ENCODE results near the gene IFNA7. TPM values are rescaled to one million over a fixed set of nuclear protein-coding genes. Genes with fewer than 3 reads are reported as not detected.
"Not testable (repeated sequence)": the region's sequence is repeated elsewhere in the genome, so short reads cannot be mapped to it uniquely, and the experiment has no call there.

IFNA7 gene
- not detected for total RNA-seq
- polyA plus RNA-seq, result not detected
- not detected for total RNA-seq

DNA sequence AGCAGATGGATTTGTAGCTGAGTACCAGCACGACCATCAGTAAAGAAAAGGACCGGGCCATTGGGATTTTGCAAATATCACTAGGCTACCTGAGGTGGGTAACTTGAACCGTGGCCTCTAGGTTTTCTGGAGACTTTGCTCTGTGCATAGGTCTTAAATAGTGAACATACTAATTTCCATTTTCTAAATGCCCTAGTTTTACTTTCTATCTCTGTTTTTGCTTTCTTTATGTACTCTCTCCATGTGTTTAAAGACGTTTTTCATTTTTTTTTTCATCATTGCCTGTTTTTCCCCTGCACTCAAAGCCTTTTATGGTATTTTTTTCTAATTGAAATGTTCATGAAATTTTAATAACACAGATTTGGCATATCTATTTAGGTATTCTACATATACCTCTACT, at the start of gene IFNA7:
Gene IFNA7, minus strand, starts transcription at position 101 of the 400 bp plus-strand sequence. Its CDS starts 40 bp downstream, at position 61.
- H3K27me3 Mint-ChIP-seq, result peaks cover 12 to 37% (median 18%) of the 10 kb centered on the region in 5 donors
- ATAC-seq; H3K4me3 Mint-ChIP-seq; H3K9me3 Mint-ChIP-seq; H3K27ac ChIP-seq (ENCODE audit: low read depth, low read length); POLR2A ChIA-PET; H3K27ac Mint-ChIP-seq; intact Hi-C loops (cut with micrococcal nuclease); H3K4me1 Mint-ChIP-seq; CTCF ChIA-PET; H3K9me3 ChIP-seq (ENCODE audit: control insufficient read depth in 2 of 3, low read length in 3 of 3); H3K36me3 Mint-ChIP-seq; H3K4me1 ChIP-seq (ENCODE audit: control insufficient read depth in 2 of 2, insufficient read depth in 2 of 2, low read length in 2 of 2); H3K4me3 ChIP-seq (ENCODE audit: low read length); H3K36me3 ChIP-seq (ENCODE audit: control insufficient read depth in 2 of 3, insufficient read depth in 3 of 3, low read length in 3 of 3); H3K27me3 ChIP-seq (ENCODE audit: control insufficient read depth in 2 of 2, insufficient read depth in 2 of 2, low read length in 2 of 2); DNase-seq: not testable (repeated sequence)

DNA sequence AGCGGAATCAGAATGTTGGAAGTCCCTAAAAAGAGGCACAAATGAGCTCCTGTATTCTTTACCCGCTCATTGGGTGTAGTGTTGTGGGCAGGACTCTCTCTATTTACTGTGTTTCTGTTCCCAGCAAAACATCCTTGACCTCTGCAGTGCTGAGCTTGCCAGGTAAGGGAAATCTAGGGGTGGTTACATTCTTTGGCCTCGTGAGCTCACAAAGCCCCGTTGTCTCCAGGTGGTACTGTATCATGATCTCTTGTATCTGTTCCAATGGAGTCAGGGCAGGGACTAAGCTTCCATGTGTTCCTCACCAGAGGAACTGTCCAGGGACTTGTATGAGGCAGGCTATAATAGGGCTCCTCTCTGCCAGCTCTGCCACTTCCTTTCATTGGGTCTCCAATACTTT, 49.6 kb upstream of the IFNA7 start:
- Histone ChIP-seq H3K36me3 (ENCODE audit: control insufficient read depth in 2 of 3, insufficient read depth in 3 of 3, low read length in 3 of 3) (no peaks in the 10 kb centered on the region), H3K9me3 (ENCODE audit: control insufficient read depth in 2 of 3, low read length in 3 of 3) (no peaks in the 10 kb centered on the region), H3K27ac (ENCODE audit: low read depth, low read length) (no peak overlapping the region), H3K4me3 (ENCODE audit: low read length) (no peak overlapping the region), H3K27me3 (ENCODE audit: control insufficient read depth in 2 of 2, insufficient read depth in 2 of 2, low read length in 2 of 2) (no peaks in the 10 kb centered on the region), H3K4me1 (ENCODE audit: control insufficient read depth in 2 of 2, insufficient read depth in 2 of 2, low read length in 2 of 2) (peaks cover 0 to 3% of the 10 kb centered on the region in 2 donors)
- peaks cover 0 to under 1% (median 0%) of the 10 kb centered on the region in 11 donors for H3K9me3 Mint-ChIP-seq
- H3K36me3 Mint-ChIP-seq, result no peaks in the 10 kb centered on the region
- no peak overlapping the region for H3K4me3 Mint-ChIP-seq
- peaks cover 3 to 50% (median 16%) of the 10 kb centered on the region in 5 donors for H3K27me3 Mint-ChIP-seq
- H3K27ac Mint-ChIP-seq, result no peak overlapping the region
- DNase-seq (no peak), ATAC-seq (no peak)
- intact Hi-C loops (cut with micrococcal nuclease), result loop anchor here in 1 of 2 donors (5.0 kb wide), 2 partner anchors 66 to 536 kb away; no protein-coding TSS in a partner anchor
- peaks cover 4 to 14% (median 6%) of the 10 kb centered on the region in 7 donors for H3K4me1 Mint-ChIP-seq
- POLR2A ChIA-PET, result interaction anchor here (0.6 kb wide), 1 partner anchor 954 kb away, joined by 3 read pairs; no protein-coding TSS in a partner anchor
- CTCF ChIA-PET, result interaction anchor here (1.1 to 2.3 kb wide), 2 partner anchors 16 to 32 kb away, joined by 4 to 10 read pairs; no protein-coding TSS in a partner anchor

- H3K4me1 Mint-ChIP-seq, result peaks cover 4 to 14% (median 6%) of the 10 kb centered on the region in 7 donors
- CTCF ChIA-PET, result interaction anchor here (2.3 kb wide), 1 partner anchor 16 kb away, joined by 10 read pairs; no protein-coding TSS in a partner anchor
- no peak for ATAC-seq
Observed at GRCh38 chr9:21251190-21251589, 49.2 kb upstream of the IFNA7 start.

DNA sequence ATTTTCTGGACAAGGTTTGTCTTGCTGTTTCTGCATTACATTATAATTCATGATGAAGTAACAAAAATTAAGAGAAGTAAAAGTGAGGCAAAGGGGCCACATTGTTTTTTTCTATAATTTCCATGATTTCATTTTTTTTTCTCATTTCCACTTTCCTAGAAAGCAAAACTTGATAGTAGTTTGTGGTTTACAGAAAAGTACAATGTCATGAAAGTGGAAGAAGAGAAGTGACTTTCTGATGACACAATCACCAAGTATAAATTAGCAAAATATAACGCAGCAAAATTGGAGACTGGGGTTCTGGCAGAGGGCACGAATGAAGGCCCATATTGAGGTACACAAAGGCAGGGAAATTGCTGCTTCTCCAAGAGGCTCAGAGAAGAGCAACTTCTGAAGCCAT, 42.8 kb upstream of the IFNA7 start:
- no peak for DNase-seq
- Histone ChIP-seq H3K4me1 (ENCODE audit: control insufficient read depth in 2 of 2, insufficient read depth in 2 of 2, low read length in 2 of 2) (no peaks in the 10 kb centered on the region), H3K27ac (ENCODE audit: low read depth, low read length) (no peak overlapping the region), H3K27me3 (ENCODE audit: control insufficient read depth in 2 of 2, insufficient read depth in 2 of 2, low read length in 2 of 2) (no peaks in the 10 kb centered on the region), H3K4me3 (ENCODE audit: low read length) (no peak overlapping the region), H3K9me3 (ENCODE audit: control insufficient read depth in 2 of 3, low read length in 3 of 3) (no peaks in the 10 kb centered on the region), H3K36me3 (ENCODE audit: control insufficient read depth in 2 of 3, insufficient read depth in 3 of 3, low read length in 3 of 3) (no peaks in the 10 kb centered on the region)
- peaks cover 0 to 5% (median 0%) of the 10 kb centered on the region in 7 donors for H3K4me1 Mint-ChIP-seq
- CTCF ChIA-PET, result no interaction called here
- no peak overlapping the region for H3K27ac Mint-ChIP-seq
- peaks cover 0 to 2% (median 0%) of the 10 kb centered on the region in 11 donors for H3K9me3 Mint-ChIP-seq
- POLR2A ChIA-PET, result no interaction called here
- H3K4me3 Mint-ChIP-seq, result no peak overlapping the region
- no peak for ATAC-seq
- H3K36me3 Mint-ChIP-seq, result no peaks in the 10 kb centered on the region
- H3K27me3 Mint-ChIP-seq, result peaks cover 14 to 37% (median 23%) of the 10 kb centered on the region in 5 donors
- intact Hi-C loops (cut with micrococcal nuclease), result no loop called here

More at GRCh38 chr9:21251190-21251589, 49.2 kb upstream of the IFNA7 start:
- peaks cover 0 to 3% of the 10 kb centered on the region in 2 donors for H3K4me1 ChIP-seq (ENCODE audit: control insufficient read depth in 2 of 2, insufficient read depth in 2 of 2, low read length in 2 of 2)
- H3K27me3 ChIP-seq (ENCODE audit: control insufficient read depth in 2 of 2, insufficient read depth in 2 of 2, low read length in 2 of 2), result no peaks in the 10 kb centered on the region
- no peak overlapping the region for H3K27ac ChIP-seq (ENCODE audit: low read depth, low read length)
- H3K36me3 ChIP-seq (ENCODE audit: control insufficient read depth in 2 of 3, insufficient read depth in 3 of 3, low read length in 3 of 3), result no peaks in the 10 kb centered on the region
- no peak overlapping the region for H3K4me3 Mint-ChIP-seq
- H3K36me3 Mint-ChIP-seq, result no peaks in the 10 kb centered on the region
- peaks cover 3 to 46% (median 16%) of the 10 kb centered on the region in 5 donors for H3K27me3 Mint-ChIP-seq
- POLR2A ChIA-PET, result no interaction called here
- DNase-seq, result no peak
- H3K4me3 ChIP-seq (ENCODE audit: low read length), result no peak overlapping the region
- H3K9me3 ChIP-seq (ENCODE audit: control insufficient read depth in 2 of 3, low read length in 3 of 3), result no peaks in the 10 kb centered on the region
- H3K27ac Mint-ChIP-seq, result no peak overlapping the region
- peaks cover 0 to 2% (median 0%) of the 10 kb centered on the region in 11 donors for H3K9me3 Mint-ChIP-seq
- intact Hi-C loops (cut with micrococcal nuclease), result loop anchor here in 1 of 2 donors (5.0 kb wide), 2 partner anchors 66 to 536 kb away; no protein-coding TSS in a partner anchor

DNA sequence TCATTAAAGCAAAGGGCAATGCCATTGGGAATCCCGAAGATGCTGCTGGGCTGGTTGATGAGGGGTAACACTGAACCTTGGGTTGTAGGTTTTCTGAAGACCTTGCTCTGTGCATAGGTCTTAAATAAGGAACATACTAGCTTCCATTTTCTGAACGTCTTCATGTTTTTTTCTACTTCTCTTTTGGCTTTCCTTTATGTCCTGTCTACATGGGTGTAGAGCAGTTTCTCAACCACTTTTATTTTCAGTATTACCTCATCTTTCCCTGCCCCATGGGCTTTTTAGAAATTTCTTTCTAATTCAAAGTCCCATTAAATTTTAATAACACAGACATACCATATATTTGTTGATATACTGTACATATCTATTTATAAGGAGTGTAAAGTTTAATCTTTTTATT, 37.9 kb upstream of the IFNA7 start, which contains the start of gene IFNA14:
Gene IFNA14, minus strand, starts transcription at position 95 of the 400 bp plus-strand sequence. Its CDS starts 70 bp downstream, at position 25.
- Mint-ChIP-seq H3K27me3 (peaks cover 14 to 53% (median 15%) of the 10 kb centered on the region in 5 donors), H3K4me1 (peaks cover 6 to 19% (median 12%) of the 10 kb centered on the region in 7 donors), H3K9me3 (no peaks in the 10 kb centered on the region), H3K27ac (no peak within 1 kb of the TSS), H3K36me3 (no peaks in the 10 kb centered on the region), H3K4me3 (no peak within 1 kb of the TSS)
- H3K9me3 ChIP-seq (ENCODE audit: control insufficient read depth in 2 of 3, low read length in 3 of 3), result no peaks in the 10 kb centered on the region
- H3K27me3 ChIP-seq (ENCODE audit: control insufficient read depth in 2 of 2, insufficient read depth in 2 of 2, low read length in 2 of 2), result peaks cover 0 to 2% of the 10 kb centered on the region in 2 donors
- ATAC-seq, result no peak
- H3K4me1 ChIP-seq (ENCODE audit: control insufficient read depth in 2 of 2, insufficient read depth in 2 of 2, low read length in 2 of 2), result peaks cover 0 to 5% of the 10 kb centered on the region in 2 donors
- DNase-seq, result no peak
- H3K4me3 ChIP-seq (ENCODE audit: low read length), result no peak within 1 kb of the TSS
- intact Hi-C loops (cut with micrococcal nuclease), result loop anchor here in 1 of 2 donors (5.0 to 10.0 kb wide), 2 partner anchors 87 to 795 kb away; no protein-coding TSS in a partner anchor
- no peak within 1 kb of the TSS for H3K27ac ChIP-seq (ENCODE audit: low read depth, low read length)
- H3K36me3 ChIP-seq (ENCODE audit: control insufficient read depth in 2 of 3, insufficient read depth in 3 of 3, low read length in 3 of 3), result no peaks in the 10 kb centered on the region
- ChIA-PET CTCF (interaction anchor here (0.7 kb wide), 1 partner anchor 108 kb away, joined by 3 read pairs; no protein-coding TSS in a partner anchor), POLR2A (no interaction called here)

- ChIA-PET POLR2A (interaction anchor here (0.6 kb wide), 1 partner anchor 173 kb away, joined by 5 read pairs; no protein-coding TSS in a partner anchor), CTCF (interaction anchor here (0.8 to 1.9 kb wide), 8 partner anchors 16 to 552 kb away, joined by 3 to 10 read pairs (median 4); no protein-coding TSS in a partner anchor)
- not testable (repeated sequence) for H3K36me3 ChIP-seq (ENCODE audit: control insufficient read depth in 2 of 3, insufficient read depth in 3 of 3, low read length in 3 of 3); H3K27ac ChIP-seq (ENCODE audit: low read depth, low read length); ATAC-seq; H3K9me3 Mint-ChIP-seq; H3K27me3 ChIP-seq (ENCODE audit: control insufficient read depth in 2 of 2, insufficient read depth in 2 of 2, low read length in 2 of 2); H3K4me1 ChIP-seq (ENCODE audit: control insufficient read depth in 2 of 2, insufficient read depth in 2 of 2, low read length in 2 of 2); H3K36me3 Mint-ChIP-seq; H3K9me3 ChIP-seq (ENCODE audit: control insufficient read depth in 2 of 3, low read length in 3 of 3); H3K4me3 ChIP-seq (ENCODE audit: low read length)
- Mint-ChIP-seq H3K4me1 (peaks cover 4 to 19% (median 12%) of the 10 kb centered on the region in 7 donors), H3K27me3 (peaks cover 0 to 32% (median 5%) of the 10 kb centered on the region in 5 donors), H3K4me3 (peak overlapping the region in 7 of 10 donors; percentile 19 to 78 (median 60)), H3K27ac (peak overlapping the region in 2 of 9 donors; percentile 7 to 81)
- intact Hi-C loops (cut with micrococcal nuclease), result loop anchor here in 1 of 2 donors (5.0 to 10.0 kb wide), 2 partner anchors 91 to 798 kb away; no protein-coding TSS in a partner anchor
- DNase-seq, result peak in 1 of 9 donors; percentile 8
Observed at GRCh38 chr9:21236360-21236714, 34.3 kb upstream of the IFNA7 start.
